HepG2 (cell line): Measurements from ENCODE around the gene FGD2. TPM values are rescaled to one million over a fixed set of nuclear protein-coding genes. Genes with fewer than 3 reads are reported as not detected.

Source experiments
- MBD4 ChIP-seq: IDR thresholded peaks from 2 replicates; pipeline ENCODE4 v1.6.1; 2012; ENCODE audit warnings: low read length, inconsistent platforms, borderline replicate concordance
- NCOA1 ChIP-seq: sonication (generic); formaldehyde crosslinking; IDR thresholded peaks from 2 replicates; pipeline ENCODE4 v1.9.0; 2021; ENCODE audit warnings: missing genetic modification reagents
- NCOA2 ChIP-seq: sonication (generic); formaldehyde crosslinking; IDR thresholded peaks from 2 replicates; pipeline ENCODE4 v1.8.0; 2022; ENCODE audit warnings: inconsistent platforms
- PHB2 ChIP-seq: fragments of 450-650 bp; IDR thresholded peaks from 2 replicates; pipeline ENCODE4 v1.6.1; 2018; ENCODE audit not compliant: partially characterized antibody
- PLRG1 ChIP-seq: fragments of 450-650 bp; conservative IDR thresholded peaks from 2 replicates; pipeline ENCODE4 v1.6.1; 2016
- RFXANK ChIP-seq: IDR thresholded peaks from 2 replicates; pipeline ENCODE4 v1.6.1; 2016
- SP140L ChIP-seq: sonication (generic); formaldehyde crosslinking; IDR thresholded peaks from 2 replicates; pipeline ENCODE4 v1.4.0; 2020; ENCODE audit warnings: missing genetic modification reagents, borderline replicate concordance
- SP5 ChIP-seq: IDR thresholded peaks from 2 replicates; pipeline ENCODE4 v1.6.1; 2016; ENCODE audit warnings: low read depth, borderline replicate concordance
- SRSF9 ChIP-seq: fragments of 200-400 bp; formaldehyde crosslinking; IDR thresholded peaks from 2 replicates; pipeline ENCODE4 v1.6.1; 2018; ENCODE audit warnings: borderline replicate concordance, mild to moderate bottlenecking, low read depth, low read length; ENCODE audit not compliant: insufficient read depth, poor library complexity, severe bottlenecking
- TAF15 ChIP-seq: fragments of 200-400 bp; formaldehyde crosslinking; IDR thresholded peaks from one replicate; pipeline ENCODE4 v1.6.1; 2018; ENCODE audit warnings: mild to moderate bottlenecking, low read depth, low read length; ENCODE audit not compliant: poor library complexity, severe bottlenecking
- TP53 ChIP-seq: sonication (generic); formaldehyde crosslinking; conservative IDR thresholded peaks from 2 replicates; pipeline ENCODE4 v1.4.0; 2020; ENCODE audit warnings: missing genetic modification reagents
- ZBTB3 ChIP-seq: sonication (generic); formaldehyde crosslinking; IDR thresholded peaks from 2 replicates; pipeline ENCODE4 v1.4.0; 2020; ENCODE audit warnings: low read depth, mild to moderate bottlenecking, moderate library complexity, missing genetic modification reagents, borderline replicate concordance
- ZBTB7A ChIP-seq: sonication (generic); formaldehyde crosslinking; IDR thresholded peaks from 2 replicates; pipeline ENCODE4 v1.8.0; 2022; ENCODE audit warnings: mild to moderate bottlenecking, missing genetic modification reagents
- ZNF317 ChIP-seq: sonication (generic); formaldehyde crosslinking; IDR thresholded peaks from 2 replicates; pipeline ENCODE4 v1.5.0; 2020; ENCODE audit warnings: mild to moderate bottlenecking, missing genetic modification reagents
- ZNF326 ChIP-seq: sonication (generic); formaldehyde crosslinking; IDR thresholded peaks from 2 replicates; pipeline ENCODE4 v1.4.0; 2020; ENCODE audit warnings: missing genetic modification reagents, borderline replicate concordance
- ZNF460 ChIP-seq: sonication (generic); formaldehyde crosslinking; IDR thresholded peaks from 2 replicates; pipeline ENCODE4 v1.5.1; 2020; ENCODE audit warnings: missing genetic modification reagents, mild to moderate bottlenecking, borderline replicate concordance
- ZNF543 ChIP-seq: sonication (generic); formaldehyde crosslinking; IDR thresholded peaks from 2 replicates; pipeline ENCODE4 v1.4.0; 2020; ENCODE audit warnings: mild to moderate bottlenecking, missing genetic modification reagents
- ZNF546 ChIP-seq: sonication (generic); formaldehyde crosslinking; conservative IDR thresholded peaks from 2 replicates; pipeline ENCODE4 v1.8.1; 2023; ENCODE audit warnings: mild to moderate bottlenecking, missing genetic modification reagents
- ZNF572 ChIP-seq: sonication (generic); formaldehyde crosslinking; IDR thresholded peaks from 2 replicates; pipeline ENCODE4 v1.5.1; 2020; ENCODE audit warnings: mild to moderate bottlenecking, missing genetic modification reagents
- polyA plus RNA-seq, 8 experiments: library from polyadenylated mRNA; depleted of rRNA in 3 of 8; stranded (reverse) in 7 of 8; unstranded in 1 of 8; fragments of >200 nt; fragmentation: Illumina TruSeq in 4 of 8; extraction: Trizol in 4 of 8; gene quantifications; 2 replicates each; pipeline versions ENCODE4 v1.2.1 to v1.2.3, GENCODE V29; 2011 to 2016; ENCODE audit warnings: low read depth in 4 of 8, missing spikeins in 1 of 8, mixed read lengths in 1 of 8; ENCODE audit not compliant: insufficient read depth in 1 of 8
- total RNA-seq, 5 experiments: library from RNA; depleted of rRNA; stranded (reverse); fragments of >200 nt; fragmentation: Illumina TruSeq; extraction: Trizol; gene quantifications; 2 replicates each; pipeline ENCODE4 v1.2.3, GENCODE V29; 2016; ENCODE audit warnings: low read depth in 1 of 5
- TF ChIP-seq, protein P1 (sequence below): sonication (generic); formaldehyde crosslinking; IDR thresholded peaks from 2 replicates; pipeline ENCODE4 v1.5.0; 2020; ENCODE audit warnings: missing genetic modification reagents
- TF ChIP-seq, protein P2 (sequence below): sonication (generic); formaldehyde crosslinking; IDR thresholded peaks from 2 replicates; pipeline ENCODE4 v1.5.1; 2020; ENCODE audit warnings: missing genetic modification reagents, mild to moderate bottlenecking, borderline replicate concordance
- TF ChIP-seq, protein P3 (sequence below): sonication (generic); formaldehyde crosslinking; IDR thresholded peaks from 2 replicates; pipeline ENCODE4 v1.5.0; 2020; ENCODE audit warnings: mild to moderate bottlenecking, missing genetic modification reagents
- TF ChIP-seq, protein P4 (sequence below): sonication (generic); formaldehyde crosslinking; IDR thresholded peaks from 2 replicates; pipeline ENCODE4 v1.4.0; 2020; ENCODE audit warnings: mild to moderate bottlenecking, missing genetic modification reagents

FGD2 gene
- total and polyA plus RNA-seq, 2 of the 13 experiments (the other 11 are each of a cell fraction or from before 2014, with no cell fraction given): not detected

DNA sequence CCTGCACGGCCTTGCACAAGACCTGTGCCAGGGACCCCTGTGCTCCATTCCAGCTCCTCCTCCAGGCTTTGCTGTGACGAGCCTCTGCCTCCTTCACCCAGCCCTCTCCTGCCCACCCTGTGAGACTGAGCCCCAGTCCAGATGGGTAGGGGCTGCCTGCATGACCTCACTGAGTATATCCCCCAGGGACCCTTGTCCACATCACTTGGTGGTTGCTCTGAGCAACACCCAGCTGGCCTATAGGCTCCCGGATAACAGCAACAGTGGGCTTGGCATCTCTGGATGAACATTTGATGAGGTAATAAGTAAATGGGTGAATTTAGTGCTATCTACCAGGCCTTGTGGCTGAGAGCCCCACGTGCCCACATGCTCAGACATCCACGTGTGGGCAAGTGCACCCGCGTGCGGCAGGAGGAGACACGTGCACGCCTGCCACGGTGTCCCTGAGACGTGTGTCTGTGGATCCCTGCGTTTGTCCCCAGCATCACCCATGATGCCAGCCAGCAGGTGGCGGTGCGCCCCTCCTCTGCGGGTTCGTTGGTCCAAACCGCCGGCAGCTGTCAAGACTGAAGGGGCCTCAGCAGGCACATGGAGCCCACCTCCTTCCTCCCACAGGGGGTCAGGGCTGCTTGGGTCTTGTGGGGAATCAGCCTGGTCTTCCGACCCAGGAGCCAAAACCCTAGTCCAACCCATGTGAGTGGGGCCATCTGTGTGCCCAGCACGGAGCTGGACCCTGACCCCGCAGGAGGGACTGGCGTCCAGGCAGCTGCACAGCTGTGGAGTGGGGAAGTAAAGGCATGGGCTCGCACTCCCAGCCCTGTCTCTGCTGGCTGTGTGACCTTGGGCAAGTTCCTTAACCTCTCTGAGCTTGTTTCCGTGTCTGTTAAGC, 45.9 kb downstream of the FGD2 start (continued):
- 0 out of 2 replicates have a peak, but pooled peaks have one; percentile 22 for TF ChIP-seq NCOA2 (CRISPR knock-in tag)
- no peak for TF ChIP-seq ZNF460
- no peak for TF ChIP-seq ZNF317 (CRISPR knock-in tag)
- TF ChIP-seq TAF15: no peak
- TF ChIP-seq NCOA1 (CRISPR knock-in tag): no peak
- TF ChIP-seq, protein P1, sequence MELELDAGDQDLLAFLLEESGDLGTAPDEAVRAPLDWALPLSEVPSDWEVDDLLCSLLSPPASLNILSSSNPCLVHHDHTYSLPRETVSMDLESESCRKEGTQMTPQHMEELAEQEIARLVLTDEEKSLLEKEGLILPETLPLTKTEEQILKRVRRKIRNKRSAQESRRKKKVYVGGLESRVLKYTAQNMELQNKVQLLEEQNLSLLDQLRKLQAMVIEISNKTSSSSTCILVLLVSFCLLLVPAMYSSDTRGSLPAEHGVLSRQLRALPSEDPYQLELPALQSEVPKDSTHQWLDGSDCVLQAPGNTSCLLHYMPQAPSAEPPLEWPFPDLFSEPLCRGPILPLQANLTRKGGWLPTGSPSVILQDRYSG (CRISPR knock-in tag): no peak
- no peak for TF ChIP-seq ZNF326 (CRISPR knock-in tag)
- TF ChIP-seq, protein P2, sequence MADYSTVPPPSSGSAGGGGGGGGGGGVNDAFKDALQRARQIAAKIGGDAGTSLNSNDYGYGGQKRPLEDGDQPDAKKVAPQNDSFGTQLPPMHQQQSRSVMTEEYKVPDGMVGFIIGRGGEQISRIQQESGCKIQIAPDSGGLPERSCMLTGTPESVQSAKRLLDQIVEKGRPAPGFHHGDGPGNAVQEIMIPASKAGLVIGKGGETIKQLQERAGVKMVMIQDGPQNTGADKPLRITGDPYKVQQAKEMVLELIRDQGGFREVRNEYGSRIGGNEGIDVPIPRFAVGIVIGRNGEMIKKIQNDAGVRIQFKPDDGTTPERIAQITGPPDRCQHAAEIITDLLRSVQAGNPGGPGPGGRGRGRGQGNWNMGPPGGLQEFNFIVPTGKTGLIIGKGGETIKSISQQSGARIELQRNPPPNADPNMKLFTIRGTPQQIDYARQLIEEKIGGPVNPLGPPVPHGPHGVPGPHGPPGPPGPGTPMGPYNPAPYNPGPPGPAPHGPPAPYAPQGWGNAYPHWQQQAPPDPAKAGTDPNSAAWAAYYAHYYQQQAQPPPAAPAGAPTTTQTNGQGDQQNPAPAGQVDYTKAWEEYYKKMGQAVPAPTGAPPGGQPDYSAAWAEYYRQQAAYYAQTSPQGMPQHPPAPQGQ (CRISPR knock-in tag): no peak
- TF ChIP-seq MBD4: no peak
- TF ChIP-seq PLRG1: no peak
- TF ChIP-seq ZNF543 (CRISPR knock-in tag): no peak
- TF ChIP-seq, protein P3, sequence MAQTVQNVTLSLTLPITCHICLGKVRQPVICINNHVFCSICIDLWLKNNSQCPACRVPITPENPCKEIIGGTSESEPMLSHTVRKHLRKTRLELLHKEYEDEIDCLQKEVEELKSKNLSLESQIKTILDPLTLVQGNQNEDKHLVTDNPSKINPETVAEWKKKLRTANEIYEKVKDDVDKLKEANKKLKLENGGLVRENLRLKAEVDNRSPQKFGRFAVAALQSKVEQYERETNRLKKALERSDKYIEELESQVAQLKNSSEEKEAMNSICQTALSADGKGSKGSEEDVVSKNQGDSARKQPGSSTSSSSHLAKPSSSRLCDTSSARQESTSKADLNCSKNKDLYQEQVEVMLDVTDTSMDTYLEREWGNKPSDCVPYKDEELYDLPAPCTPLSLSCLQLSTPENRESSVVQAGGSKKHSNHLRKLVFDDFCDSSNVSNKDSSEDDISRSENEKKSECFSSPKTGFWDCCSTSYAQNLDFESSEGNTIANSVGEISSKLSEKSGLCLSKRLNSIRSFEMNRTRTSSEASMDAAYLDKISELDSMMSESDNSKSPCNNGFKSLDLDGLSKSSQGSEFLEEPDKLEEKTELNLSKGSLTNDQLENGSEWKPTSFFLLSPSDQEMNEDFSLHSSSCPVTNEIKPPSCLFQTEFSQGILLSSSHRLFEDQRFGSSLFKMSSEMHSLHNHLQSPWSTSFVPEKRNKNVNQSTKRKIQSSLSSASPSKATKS (CRISPR knock-in tag): no peak
- no peak for TF ChIP-seq PHB2
- TF ChIP-seq ZNF546: peak; percentile 86
- TF ChIP-seq, protein P4, sequence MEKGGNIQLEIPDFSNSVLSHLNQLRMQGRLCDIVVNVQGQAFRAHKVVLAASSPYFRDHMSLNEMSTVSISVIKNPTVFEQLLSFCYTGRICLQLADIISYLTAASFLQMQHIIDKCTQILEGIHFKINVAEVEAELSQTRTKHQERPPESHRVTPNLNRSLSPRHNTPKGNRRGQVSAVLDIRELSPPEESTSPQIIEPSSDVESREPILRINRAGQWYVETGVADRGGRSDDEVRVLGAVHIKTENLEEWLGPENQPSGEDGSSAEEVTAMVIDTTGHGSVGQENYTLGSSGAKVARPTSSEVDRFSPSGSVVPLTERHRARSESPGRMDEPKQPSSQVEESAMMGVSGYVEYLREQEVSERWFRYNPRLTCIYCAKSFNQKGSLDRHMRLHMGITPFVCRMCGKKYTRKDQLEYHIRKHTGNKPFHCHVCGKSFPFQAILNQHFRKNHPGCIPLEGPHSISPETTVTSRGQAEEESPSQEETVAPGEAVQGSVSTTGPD (CRISPR knock-in tag): no peak
- peak; percentile 55; the same call in 1 of the 2 replicates for TF ChIP-seq SP5 (CRISPR knock-in tag)
- TF ChIP-seq RFXANK (CRISPR knock-in tag): peak; percentile 76; the same call in 1 of the 2 replicates
- 0 out of 2 replicates have a peak, but pooled peaks have one; percentile 15 for TF ChIP-seq SP140L (CRISPR knock-in tag)
- peak; percentile 98 for TF ChIP-seq ZBTB7A (CRISPR knock-in tag)
- TF ChIP-seq ZBTB3: no peak; the same call in 1 of the 2 replicates
- no peak for TF ChIP-seq TP53 (CRISPR knock-in tag)
- no peak for TF ChIP-seq SRSF9
- TF ChIP-seq ZNF572 (CRISPR knock-in tag): peak; percentile 27; the same call in 1 of the 2 replicates
